Lower leg skin (tissue), 3 donors: ENCODE results near the gene FAU.

ENCODE experiments used
- POLR2A ChIP-seq, 2 donors: fragments of 450-650 bp; IDR thresholded peaks; one replicate each; pipeline ENCODE4 v1.6.1; 2016 to 2017; ENCODE audit warnings: antibody characterized with exemption in 2 of 2, mild to moderate bottlenecking in 1 of 2, moderate library complexity in 1 of 2
- TF ChIP-seq, protein P1 (sequence below), 3 donors: fragments of 450-650 bp; IDR thresholded peaks; one replicate each; pipeline ENCODE4 v1.5.1; 2016; ENCODE audit warnings: antibody characterized with exemption in 3 of 3, mild to moderate bottlenecking in 3 of 3, moderate library complexity in 2 of 3

DNA sequence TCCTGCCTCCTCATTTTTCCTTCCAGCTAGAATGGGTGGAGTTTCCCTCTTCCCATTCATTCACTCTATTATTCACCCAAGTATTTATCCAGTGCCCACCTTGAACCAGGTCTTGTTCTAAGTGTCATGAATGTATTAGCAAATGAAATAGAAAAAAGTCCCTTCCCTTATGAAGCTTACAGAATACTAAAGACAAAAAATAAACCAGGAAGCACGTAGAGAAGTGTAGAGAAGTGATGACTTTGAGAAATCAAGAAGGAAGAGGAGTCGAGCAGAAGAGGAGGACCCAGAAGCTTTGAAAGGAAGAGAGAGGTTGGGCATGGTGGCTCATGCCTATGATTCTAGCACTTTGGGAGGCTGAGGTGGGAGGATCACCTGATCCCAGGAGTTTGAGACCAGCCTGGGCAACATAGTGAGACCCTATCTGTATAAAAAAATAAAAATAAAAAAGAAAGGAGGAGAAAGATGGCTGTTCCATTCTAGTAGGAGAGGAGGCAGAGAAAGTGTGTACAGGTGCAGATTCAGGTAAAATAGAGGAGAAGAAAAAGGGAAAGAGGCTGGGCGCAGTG is 29.5 kb upstream of the FAU start:
- TF ChIP-seq POLR2A (IDR thresholded peaks at IDR 0.05): no peak
- TF ChIP-seq, protein P1, sequence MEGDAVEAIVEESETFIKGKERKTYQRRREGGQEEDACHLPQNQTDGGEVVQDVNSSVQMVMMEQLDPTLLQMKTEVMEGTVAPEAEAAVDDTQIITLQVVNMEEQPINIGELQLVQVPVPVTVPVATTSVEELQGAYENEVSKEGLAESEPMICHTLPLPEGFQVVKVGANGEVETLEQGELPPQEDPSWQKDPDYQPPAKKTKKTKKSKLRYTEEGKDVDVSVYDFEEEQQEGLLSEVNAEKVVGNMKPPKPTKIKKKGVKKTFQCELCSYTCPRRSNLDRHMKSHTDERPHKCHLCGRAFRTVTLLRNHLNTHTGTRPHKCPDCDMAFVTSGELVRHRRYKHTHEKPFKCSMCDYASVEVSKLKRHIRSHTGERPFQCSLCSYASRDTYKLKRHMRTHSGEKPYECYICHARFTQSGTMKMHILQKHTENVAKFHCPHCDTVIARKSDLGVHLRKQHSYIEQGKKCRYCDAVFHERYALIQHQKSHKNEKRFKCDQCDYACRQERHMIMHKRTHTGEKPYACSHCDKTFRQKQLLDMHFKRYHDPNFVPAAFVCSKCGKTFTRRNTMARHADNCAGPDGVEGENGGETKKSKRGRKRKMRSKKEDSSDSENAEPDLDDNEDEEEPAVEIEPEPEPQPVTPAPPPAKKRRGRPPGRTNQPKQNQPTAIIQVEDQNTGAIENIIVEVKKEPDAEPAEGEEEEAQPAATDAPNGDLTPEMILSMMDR (IDR thresholded peaks at IDR 0.05): no peak
